ENCODE measurements around the gene MYL7. TPM values are rescaled to one million over a fixed set of nuclear protein-coding genes. Genes with fewer than 3 reads are reported as not detected.

MYL7 gene
- total and polyA plus RNA-seq, 9 of the 15 experiments (the other 6 are each of a cell fraction or from before 2014, with no cell fraction given): not detected

- peak; percentile 99 for TF ChIP-seq PRDM10 (IDR thresholded peaks at IDR 0.05; ENCODE audit: partially characterized antibody)
- no peak for TF ChIP-seq MYC (IDR thresholded peaks at IDR 0.05; ENCODE audit: low read depth, low read length)
- no peak for TF ChIP-seq MYC (CRISPR knock-in tag; IDR thresholded peaks at IDR 0.05; ENCODE audit: borderline replicate concordance, low read depth)
- TF ChIP-seq NFRKB (IDR thresholded peaks at IDR 0.05; ENCODE audit: low read depth): no peak
- TF ChIP-seq TBP (optimal IDR thresholded peaks at IDR 0.05; ENCODE audit: low read depth, low read length): no peak
- TF ChIP-seq TGIF2 (CRISPR knock-in tag; IDR thresholded peaks at IDR 0.05): no peak
- TF ChIP-seq SRSF3 (IDR thresholded peaks at IDR 0.05; ENCODE audit: insufficient read depth, low read length): no peak
- no peak; a peak in 1 of 4 replicates for TF ChIP-seq TBL1XR1 (IDR thresholded peaks at IDR 0.05; ENCODE audit: low read length in 2 of 2)
- no peak for TF ChIP-seq BCOR (IDR thresholded peaks at IDR 0.05)
- peak; percentile 22; the same call in 1 of the 2 replicates for TF ChIP-seq RFX1 (IDR thresholded peaks at IDR 0.05)
- no peak for TF ChIP-seq SMAD1 (IDR thresholded peaks at IDR 0.05; ENCODE audit: low read depth, low read length, partially characterized antibody)
- TF ChIP-seq ZBTB5 (IDR thresholded peaks at IDR 0.05): no peak
- TF ChIP-seq POLR3G (IDR thresholded peaks at IDR 0.05; ENCODE audit: extremely low read depth, insufficient read length, insufficient replicate concordance): no peak
- TF ChIP-seq CREB3L1 (IDR thresholded peaks at IDR 0.05; ENCODE audit: borderline replicate concordance, low read depth): no peak
- TF ChIP-seq EP300 (IDR thresholded peaks at IDR 0.05; ENCODE audit: low read length): no peak
- TF ChIP-seq ELF2 (CRISPR knock-in tag; IDR thresholded peaks at IDR 0.05): no peak
- TF ChIP-seq ZSCAN32 (CRISPR knock-in tag; IDR thresholded peaks at IDR 0.05): no peak
- TF ChIP-seq BCLAF1 (IDR thresholded peaks at IDR 0.05; ENCODE audit: borderline replicate concordance in 1 of 2, control insufficient read depth in 1 of 2, low read depth in 2 of 2, low read length in 1 of 2): peak in 1 of 2 experiments; percentile 88; a peak in 2 of 4 replicates
These were observed 28.7 kb downstream of the MYL7 start (continued) for GRCh38 chr7:44112231-44112996.
